ENCODE measurements around the gene SLAIN2. TPM values are rescaled to one million over a fixed set of nuclear protein-coding genes. Genes with fewer than 3 reads are reported as not detected.

Gene SLAIN2
- total and polyA plus RNA-seq, 2 experiments from 2014 or later: 21.9 to 27.9 TPM

DNA sequence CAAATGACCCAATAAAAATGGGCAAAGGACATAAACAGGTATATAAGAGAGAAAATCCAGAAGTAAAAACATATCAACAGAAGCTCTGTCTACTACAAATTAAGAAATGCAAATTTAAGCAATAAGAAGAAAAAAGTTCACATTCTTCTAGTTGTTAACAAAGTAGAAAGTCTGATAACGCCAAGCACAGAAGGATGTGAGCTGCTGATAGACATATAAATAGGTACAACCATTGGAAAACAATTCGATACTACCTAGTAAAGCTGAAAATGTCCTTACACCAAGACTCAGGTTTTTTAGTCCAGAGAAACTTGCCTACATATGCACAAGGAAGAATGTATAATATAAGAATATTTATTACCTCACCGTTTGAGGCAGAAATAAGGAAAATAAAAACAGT, 35.8 kb upstream of the SLAIN2 start:
- H3K27me3 Mint-ChIP-seq (ENCODE audit: insufficient read depth, low read depth, poor library complexity): no peaks in the 10 kb centered on the region
- DNase-seq (ENCODE audit: low spot score) (no peak), ATAC-seq (no peak)
- TF ChIP-seq REST (IDR thresholded peaks at IDR 0.05; ENCODE audit: unreplicated experiment) (no peak), CREB1 (CRISPR knock-in tag; IDR thresholded peaks at IDR 0.05; ENCODE audit: low read depth) (no peak), ETS1 (IDR thresholded peaks at IDR 0.05) (no peak), ZNF114 (CRISPR knock-in tag; IDR thresholded peaks at IDR 0.05) (no peak), EZH2phosphoT487 (IDR thresholded peaks at IDR 0.05; ENCODE audit: unreplicated experiment) (no peak), JUNB (IDR thresholded peaks at IDR 0.05; ENCODE audit: unreplicated experiment) (no peak), EZH2 (IDR thresholded peaks at IDR 0.05; ENCODE audit: low read depth, unreplicated experiment) (no peak), STAT1 (IDR thresholded peaks at IDR 0.05; ENCODE audit: unreplicated experiment) (no peak), ZNF331 (CRISPR knock-in tag; IDR thresholded peaks at IDR 0.05; ENCODE audit: low read depth) (no peak), NANOG (IDR thresholded peaks at IDR 0.05; ENCODE audit: borderline replicate concordance) (no peak), POLR2AphosphoS5 (IDR thresholded peaks at IDR 0.05; ENCODE audit: low read depth) (no peak)
- TF ChIP-seq, protein P1, sequence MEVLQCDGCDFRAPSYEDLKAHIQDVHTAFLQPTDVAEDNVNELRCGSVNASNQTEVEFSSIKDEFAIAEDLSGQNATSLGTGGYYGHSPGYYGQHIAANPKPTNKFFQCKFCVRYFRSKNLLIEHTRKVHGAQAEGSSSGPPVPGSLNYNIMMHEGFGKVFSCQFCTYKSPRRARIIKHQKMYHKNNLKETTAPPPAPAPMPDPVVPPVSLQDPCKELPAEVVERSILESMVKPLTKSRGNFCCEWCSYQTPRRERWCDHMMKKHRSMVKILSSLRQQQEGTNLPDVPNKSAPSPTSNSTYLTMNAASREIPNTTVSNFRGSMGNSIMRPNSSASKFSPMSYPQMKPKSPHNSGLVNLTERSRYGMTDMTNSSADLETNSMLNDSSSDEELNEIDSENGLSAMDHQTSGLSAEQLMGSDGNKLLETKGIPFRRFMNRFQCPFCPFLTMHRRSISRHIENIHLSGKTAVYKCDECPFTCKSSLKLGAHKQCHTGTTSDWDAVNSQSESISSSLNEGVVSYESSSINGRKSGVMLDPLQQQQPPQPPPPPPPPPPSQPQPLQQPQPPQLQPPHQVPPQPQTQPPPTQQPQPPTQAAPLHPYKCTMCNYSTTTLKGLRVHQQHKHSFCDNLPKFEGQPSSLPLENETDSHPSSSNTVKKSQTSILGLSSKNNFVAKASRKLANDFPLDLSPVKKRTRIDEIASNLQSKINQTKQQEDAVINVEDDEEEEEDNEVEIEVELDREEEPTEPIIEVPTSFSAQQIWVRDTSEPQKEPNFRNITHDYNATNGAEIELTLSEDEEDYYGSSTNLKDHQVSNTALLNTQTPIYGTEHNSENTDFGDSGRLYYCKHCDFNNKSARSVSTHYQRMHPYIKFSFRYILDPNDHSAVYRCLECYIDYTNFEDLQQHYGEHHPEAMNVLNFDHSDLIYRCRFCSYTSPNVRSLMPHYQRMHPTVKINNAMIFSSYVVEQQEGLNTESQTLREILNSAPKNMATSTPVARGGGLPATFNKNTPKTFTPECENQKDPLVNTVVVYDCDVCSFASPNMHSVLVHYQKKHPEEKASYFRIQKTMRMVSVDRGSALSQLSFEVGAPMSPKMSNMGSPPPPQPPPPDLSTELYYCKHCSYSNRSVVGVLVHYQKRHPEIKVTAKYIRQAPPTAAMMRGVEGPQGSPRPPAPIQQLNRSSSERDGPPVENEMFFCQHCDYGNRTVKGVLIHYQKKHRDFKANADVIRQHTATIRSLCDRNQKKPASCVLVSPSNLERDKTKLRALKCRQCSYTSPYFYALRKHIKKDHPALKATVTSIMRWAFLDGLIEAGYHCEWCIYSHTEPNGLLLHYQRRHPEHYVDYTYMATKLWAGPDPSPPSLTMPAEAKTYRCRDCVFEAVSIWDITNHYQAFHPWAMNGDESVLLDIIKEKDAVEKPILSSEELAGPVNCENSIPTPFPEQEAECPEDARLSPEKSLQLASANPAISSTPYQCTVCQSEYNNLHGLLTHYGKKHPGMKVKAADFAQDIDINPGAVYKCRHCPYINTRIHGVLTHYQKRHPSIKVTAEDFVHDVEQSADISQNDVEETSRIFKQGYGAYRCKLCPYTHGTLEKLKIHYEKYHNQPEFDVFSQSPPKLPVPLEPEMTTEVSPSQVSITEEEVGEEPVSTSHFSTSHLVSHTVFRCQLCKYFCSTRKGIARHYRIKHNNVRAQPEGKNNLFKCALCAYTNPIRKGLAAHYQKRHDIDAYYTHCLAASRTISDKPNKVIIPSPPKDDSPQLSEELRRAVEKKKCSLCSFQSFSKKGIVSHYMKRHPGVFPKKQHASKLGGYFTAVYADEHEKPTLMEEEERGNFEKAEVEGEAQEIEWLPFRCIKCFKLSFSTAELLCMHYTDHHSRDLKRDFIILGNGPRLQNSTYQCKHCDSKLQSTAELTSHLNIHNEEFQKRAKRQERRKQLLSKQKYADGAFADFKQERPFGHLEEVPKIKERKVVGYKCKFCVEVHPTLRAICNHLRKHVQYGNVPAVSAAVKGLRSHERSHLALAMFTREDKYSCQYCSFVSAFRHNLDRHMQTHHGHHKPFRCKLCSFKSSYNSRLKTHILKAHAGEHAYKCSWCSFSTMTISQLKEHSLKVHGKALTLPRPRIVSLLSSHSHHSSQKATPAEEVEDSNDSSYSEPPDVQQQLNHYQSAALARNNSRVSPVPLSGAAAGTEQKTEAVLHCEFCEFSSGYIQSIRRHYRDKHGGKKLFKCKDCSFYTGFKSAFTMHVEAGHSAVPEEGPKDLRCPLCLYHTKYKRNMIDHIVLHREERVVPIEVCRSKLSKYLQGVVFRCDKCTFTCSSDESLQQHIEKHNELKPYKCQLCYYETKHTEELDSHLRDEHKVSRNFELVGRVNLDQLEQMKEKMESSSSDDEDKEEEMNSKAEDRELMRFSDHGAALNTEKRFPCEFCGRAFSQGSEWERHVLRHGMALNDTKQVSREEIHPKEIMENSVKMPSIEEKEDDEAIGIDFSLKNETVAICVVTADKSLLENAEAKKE (CRISPR knock-in tag; IDR thresholded peaks at IDR 0.05): no peak
- TF ChIP-seq, protein P2, sequence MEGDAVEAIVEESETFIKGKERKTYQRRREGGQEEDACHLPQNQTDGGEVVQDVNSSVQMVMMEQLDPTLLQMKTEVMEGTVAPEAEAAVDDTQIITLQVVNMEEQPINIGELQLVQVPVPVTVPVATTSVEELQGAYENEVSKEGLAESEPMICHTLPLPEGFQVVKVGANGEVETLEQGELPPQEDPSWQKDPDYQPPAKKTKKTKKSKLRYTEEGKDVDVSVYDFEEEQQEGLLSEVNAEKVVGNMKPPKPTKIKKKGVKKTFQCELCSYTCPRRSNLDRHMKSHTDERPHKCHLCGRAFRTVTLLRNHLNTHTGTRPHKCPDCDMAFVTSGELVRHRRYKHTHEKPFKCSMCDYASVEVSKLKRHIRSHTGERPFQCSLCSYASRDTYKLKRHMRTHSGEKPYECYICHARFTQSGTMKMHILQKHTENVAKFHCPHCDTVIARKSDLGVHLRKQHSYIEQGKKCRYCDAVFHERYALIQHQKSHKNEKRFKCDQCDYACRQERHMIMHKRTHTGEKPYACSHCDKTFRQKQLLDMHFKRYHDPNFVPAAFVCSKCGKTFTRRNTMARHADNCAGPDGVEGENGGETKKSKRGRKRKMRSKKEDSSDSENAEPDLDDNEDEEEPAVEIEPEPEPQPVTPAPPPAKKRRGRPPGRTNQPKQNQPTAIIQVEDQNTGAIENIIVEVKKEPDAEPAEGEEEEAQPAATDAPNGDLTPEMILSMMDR (conservative IDR thresholded peaks at IDR 0.05; ENCODE audit: low read depth in 2 of 2): no peak
- Histone ChIP-seq H3F3A (replicated peaks; ENCODE audit: low read depth) (no peaks in the 10 kb centered on the region), H3K36me3 (ENCODE audit: insufficient read depth) (no peaks in the 10 kb centered on the region), H3K4me2 (no peak overlapping the region), H2AFZ (no peak overlapping the region), H3K4me3 (no peak overlapping the region), H3K4me1 (ENCODE audit: insufficient read depth) (no peaks in the 10 kb centered on the region), H4K20me1 (replicated peaks; ENCODE audit: insufficient read depth) (no peaks in the 10 kb centered on the region), H3K79me2 (replicated peaks; ENCODE audit: insufficient read depth) (no peaks in the 10 kb centered on the region), H3K27ac (ENCODE audit: low read depth) (no peak overlapping the region), H3K27me3 (ENCODE audit: insufficient read depth) (no peaks in the 10 kb centered on the region), H3K9me2 (ENCODE audit: insufficient read depth) (no peaks in the 10 kb centered on the region)
- H3K4me1 Mint-ChIP-seq: peaks cover 2% of the 10 kb centered on the region; the same call in 1 of the 3 replicates
- no peak overlapping the region for H3K27ac Mint-ChIP-seq
- H3K36me3 Mint-ChIP-seq (ENCODE audit: low read depth): no peaks in the 10 kb centered on the region
- no peak overlapping the region for H3K4me3 Mint-ChIP-seq
- no peaks in the 10 kb centered on the region for H3K9me3 Mint-ChIP-seq

Measured in GM23338 (cell line).